GM21515 (cell line): ENCODE data around the gene MRPS23.
"Not testable (repeated sequence)": the region's sequence is repeated elsewhere in the genome, so short reads cannot be mapped to it uniquely, and the experiment has no call there.

Experiments
- ATAC-seq: cut with Tn5 transposase; IDR thresholded peaks from one replicate; pipeline ENCODE4 v1.9.1; 2021; ENCODE audit not compliant: unreplicated experiment

Gene MRPS23

DNA sequence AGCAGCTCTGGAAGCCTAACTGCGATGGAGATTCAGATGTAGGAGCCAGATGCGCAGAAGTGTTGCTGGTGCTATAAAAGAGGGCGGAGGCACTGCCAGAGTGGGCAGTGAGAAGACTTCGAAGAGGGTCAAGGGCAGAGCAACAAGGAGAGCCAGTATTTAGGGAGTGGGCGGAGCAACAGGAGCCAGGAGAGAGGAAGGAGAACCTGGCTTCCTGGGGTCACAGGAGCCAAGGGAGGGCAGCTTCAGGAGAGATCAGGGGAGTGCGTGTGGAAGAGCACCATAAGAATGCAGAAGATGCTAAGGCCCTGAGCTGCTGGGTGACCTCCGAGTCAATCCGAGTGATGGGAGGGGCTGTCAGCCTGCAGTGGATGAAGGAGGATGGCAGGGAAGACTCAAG, 14.4 kb upstream of the MRPS23 start:
- no peak for ATAC-seq

DNA sequence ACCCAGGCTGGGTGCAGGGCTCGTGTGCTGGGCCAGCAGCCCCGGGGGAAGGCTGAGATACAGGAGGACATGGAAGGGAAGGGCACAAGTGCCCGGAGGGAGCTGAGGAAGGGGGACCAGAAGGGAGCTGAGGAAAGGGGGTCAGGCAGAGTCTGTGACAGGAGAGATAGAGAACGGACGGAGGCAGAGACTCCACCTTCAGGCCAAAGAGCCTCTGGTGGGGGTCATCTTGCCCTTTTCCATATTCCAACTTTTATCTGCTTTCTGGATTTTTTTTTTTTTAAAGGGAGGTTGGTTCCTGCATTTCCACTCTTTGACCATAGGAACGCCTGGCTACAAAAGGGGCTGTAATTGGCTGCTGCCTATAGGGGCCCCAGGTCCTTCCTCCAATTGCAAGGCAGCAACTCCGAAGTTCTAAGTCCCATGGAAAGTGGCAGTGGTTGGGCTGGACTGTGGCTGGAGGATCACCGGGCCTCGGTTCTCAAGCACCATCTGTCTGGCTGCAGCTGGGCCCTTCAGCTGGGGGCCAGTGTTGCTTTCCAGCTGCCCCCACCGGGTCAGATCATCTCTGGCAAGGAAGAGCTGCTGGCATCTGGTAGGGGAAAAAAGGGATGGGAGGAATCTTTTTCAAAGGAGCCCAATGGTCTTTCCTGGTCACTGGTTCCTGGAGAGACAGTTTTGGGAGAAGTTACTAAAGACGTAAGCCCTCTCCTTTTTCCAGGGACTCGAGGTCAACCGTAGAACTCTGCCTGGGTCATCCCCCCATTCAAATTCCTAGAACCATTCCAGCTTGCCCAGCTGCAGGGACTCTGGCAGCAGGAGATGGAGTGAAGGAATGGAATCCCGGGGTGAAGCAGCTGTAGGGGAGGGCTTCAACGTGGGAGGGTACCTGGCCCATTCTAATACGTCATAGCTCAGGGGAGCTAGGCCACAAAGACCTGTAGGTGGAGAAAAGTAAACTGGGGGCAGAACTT, 13.1 kb upstream of the MRPS23 start:
- no peak for ATAC-seq

DNA sequence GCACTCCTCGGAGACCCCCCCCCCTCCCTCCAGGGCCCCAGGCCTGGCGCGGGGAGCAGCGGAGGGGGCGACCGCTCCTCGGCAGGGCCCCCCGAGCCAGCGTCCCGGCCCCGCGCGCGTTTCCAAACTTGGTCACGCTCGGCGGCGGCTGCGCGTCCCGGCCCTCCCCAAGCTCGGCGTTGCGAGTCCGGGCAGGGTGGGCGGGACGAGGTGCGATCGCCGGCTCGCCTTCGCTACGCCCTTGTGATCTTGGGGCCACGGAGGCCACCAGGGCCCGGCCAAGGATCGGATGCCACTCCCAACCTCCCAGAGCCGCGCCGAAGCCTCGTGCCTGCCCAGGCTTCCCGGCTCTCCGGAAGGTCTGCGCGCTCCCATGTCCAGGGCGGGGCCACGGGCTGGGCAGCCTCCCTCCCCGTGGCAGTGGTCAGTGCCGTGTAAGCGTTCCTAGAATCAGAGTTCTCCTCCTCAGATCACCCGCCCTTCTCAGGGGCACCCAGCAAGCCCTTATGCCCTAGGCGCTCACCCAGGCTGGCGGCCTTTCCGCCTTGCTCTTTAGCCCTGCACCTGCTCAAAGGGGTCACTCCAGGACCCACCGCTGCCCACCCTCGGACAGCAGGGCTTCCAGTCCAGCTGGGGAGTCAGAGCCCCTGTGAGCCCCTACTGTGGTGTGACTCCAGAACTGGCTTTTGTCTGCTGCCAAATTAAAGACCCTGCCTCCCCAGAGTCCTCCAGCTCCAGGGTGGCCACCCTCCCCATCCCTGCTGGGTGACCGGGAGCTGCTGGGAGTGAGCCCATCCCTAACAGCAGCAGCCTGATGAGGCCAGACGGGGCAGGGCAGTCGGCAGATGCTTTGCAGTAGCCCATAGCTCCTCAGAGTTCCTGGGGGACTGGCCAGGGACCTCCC, 12.2 kb upstream of the MRPS23 start:
- no peak for ATAC-seq

DNA sequence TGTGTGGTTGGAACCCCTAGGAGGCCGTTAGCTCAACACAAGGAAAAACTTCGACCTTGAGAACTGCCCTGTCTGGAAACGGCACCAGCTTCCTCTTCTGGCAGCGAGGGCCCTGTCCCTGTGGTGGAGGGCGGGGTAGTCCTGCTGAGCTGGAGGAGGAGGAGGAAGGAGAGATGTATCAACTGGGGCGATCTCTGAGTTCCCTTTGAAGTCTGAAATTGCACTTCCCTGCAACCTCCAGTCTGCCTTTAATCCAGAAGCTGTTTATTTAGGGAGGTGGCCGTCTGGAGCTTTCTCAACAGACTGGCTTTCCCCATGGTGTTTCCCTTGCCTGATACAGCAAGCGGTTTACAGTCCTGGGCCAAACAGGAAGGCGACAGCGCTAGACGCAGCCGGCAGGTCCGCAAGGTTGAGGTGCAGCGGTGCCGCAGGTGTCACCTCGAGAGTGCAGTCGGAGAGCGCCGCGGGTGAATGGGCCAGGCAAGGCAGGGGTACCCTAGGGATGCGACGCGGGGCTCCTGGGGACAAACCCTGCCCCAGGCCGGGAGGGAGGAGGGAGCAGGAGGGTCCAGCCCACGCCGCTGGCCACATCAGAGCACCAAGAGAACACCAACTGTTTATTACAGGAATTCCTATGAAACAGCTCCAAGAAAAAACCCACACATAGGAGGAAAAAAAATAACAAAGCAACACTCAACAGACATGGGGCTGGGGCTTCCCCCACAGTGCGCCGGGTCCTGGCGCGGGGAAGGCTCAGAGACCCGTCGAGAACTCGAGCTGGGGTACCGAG, 11.4 kb upstream of the MRPS23 start:
- no peak for ATAC-seq

DNA sequence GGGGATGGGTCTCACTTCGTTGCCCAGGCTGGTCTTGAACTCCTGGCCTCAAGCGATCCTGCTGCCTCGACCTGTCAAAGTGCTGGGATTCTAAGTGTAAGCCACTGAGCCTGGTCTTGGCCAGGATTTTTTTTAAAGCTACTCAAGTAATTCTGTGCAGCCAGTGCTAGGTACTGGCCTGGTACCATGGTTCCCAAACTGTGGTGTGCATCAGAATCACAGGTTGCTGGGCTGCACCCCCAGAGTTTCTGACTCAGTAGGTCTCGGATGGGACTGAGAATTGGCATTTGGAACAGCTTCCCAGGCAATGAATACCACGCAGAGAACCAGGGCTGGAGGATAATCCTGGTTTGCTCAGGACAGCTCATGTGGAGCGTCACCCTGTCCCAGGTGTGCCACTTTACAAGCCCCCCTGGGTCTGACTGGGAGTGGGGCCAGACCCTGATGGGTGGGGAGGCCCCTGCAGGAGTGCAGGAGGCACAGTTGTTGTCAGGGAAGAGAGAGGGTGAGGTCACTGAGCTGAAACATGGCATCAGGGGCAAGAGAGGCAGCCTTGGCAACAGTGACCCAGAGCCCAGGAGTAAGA, 10.7 kb upstream of the MRPS23 start:
- no peak for ATAC-seq

DNA sequence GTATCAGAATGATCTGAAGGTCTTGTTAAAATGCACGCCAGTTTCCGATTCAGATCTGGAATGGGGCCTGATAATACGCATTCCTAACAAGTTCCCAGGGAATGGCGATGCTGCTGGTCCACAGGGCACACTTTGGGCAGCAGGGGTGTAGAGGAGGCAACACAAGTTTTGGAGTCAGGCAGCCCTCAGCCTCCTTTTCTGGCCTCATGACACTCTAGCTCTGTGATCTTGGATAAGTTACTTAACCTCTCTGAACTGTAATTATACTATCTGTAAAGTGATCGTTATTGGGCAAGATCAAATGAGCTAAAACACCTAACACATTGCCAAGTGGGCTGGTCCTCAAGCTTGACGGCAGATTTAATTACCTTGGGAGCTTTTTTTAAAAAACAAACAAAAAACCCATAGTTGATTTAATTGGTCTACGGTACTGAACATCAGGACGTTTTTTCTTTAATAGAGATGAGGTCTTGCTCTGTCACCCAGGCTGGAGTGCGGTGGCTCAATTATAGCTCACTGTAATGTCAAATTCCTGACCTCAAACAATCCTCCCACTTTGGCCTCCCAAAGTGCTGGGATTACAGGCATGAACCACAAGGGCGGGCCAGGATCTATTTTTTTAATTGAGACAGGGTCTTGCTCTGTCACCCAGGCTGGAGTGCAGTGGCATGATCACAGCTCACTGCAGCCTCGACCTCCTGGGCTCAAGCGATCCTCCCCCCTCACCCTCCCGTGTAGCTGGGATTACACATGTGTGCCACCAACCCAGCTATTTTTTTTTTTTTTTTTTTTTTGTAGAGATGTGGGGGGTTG, 10.0 kb upstream of the MRPS23 start:
- no peak for ATAC-seq

DNA sequence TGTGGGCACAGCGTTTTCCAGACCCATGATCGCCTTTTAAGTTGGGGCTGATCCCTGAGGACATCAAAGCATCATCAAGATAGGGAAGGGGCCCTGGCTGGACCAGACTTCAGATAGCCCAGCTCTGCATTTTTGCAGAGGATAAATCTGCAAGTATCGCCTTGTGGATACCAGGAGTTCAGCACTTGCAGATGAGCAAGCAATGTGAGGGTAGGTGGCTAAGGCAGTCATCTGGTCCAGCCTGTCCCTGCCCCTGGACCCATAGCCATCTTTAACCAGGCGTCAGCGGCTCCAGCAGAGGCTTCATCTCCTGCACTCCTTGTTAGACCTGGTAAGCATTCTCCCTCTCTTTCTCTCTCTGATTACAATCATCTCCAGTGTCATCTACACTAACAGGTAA, 9.0 kb upstream of the MRPS23 start:
- ATAC-seq: no peak

DNA sequence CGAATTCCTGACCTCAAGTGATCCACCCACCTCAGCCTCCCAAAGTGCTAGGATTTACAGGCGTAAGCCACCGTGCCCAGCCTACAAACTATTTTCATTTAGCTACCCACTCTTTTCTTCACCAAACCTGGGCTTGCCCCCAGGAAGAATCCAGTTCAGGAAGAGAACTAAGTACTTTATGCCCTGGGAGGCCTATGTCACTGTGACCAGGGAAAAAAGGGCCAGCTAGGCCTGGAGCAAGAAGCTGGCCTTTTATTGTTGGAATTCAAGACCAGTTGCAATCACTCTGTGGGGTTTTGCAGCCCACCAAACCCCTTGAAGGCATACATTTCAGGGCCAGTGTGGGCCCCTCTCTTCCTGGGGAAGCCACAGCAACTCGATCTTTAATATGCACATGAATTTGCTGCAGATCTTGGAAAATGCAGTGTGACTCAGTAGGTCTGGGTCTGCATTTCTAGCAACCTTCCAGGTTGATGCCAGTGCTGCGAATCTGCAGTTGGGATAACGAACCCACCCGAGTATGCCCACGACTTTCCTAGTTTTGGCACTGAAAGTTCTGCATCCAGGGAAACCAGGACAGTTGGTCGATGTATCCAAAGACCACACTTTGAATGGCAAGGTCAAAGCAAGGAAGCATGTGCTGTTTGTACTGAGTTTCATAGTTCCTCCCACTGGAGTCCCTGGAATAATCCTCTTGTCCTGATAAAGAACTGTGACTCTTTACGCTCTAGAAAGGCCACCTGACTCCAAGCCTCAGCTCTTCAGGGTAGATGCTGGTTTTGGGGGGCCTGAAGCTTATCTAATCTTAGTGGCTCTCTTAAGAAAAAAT, 7.2 kb upstream of the MRPS23 start:
- no peak for ATAC-seq

DNA sequence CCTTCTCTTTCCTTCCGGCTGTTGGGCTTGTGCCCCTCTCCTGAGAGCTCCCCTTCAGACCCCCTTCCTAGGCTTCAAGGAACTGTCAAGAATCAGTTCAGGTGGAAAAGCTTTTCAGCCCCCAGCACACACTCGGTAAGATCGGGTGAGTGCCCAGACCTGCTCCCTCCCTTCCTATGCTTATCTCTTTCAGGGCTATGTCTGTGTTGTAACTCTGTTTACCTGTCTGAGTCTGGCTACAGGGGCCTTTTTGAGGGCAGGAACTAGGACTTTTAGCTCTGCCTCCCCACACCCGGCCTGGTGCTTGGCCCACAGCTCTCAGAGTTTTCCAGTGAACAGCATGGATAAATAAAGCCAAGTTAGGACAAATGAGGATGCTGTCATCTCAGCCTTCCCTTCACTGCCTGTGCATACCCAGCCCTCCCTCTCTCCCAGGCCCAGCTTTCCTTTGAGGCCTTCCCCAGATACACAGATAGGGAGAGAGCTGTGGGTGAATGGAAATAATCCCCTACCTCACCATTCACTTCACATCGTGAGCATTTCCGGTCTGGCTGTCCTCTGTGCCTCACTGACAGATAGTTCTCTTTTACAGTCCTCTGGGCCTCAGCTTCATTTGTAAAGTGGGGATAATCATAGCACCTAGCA, 5.7 kb upstream of the MRPS23 start:
- no peak for ATAC-seq

DNA sequence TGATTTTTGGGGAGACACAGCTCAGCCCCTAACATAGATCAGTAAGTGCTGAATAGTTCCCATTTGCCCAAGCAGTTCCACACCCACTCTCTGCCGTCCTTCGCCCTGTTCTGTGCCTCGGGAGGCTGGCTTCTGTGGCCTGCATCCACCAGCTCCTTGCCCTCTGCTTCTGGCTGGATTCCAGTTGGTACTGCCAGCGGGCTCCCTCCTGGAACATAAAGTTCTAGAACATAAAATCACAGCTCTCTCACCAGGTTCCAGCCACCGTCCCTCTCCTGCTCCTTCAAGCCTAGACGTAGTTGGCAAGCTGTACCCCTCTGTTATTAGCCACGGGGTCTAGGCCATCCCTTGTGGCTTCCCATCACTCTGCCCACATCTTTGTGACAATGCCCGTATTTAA, 3.9 kb upstream of the MRPS23 start:
- no peak for ATAC-seq

DNA sequence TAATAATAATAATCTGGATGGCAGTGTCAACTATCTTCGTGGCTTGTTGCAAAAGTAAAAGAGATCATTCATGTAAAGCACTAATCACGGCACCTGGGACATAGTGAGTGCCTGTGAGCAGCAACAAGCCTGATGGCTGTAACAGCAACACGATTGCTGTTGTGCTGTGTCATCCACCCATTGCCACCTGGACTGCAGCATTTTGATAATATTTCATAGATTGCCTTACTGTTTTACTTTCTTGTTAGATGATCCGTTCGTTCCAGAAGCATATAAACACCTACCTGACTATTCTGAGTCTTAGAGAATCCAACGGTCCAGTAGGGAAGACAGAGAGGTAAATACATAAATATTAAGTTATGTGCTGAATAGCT, 3.1 kb upstream of the MRPS23 start:
- ATAC-seq: no peak

DNA sequence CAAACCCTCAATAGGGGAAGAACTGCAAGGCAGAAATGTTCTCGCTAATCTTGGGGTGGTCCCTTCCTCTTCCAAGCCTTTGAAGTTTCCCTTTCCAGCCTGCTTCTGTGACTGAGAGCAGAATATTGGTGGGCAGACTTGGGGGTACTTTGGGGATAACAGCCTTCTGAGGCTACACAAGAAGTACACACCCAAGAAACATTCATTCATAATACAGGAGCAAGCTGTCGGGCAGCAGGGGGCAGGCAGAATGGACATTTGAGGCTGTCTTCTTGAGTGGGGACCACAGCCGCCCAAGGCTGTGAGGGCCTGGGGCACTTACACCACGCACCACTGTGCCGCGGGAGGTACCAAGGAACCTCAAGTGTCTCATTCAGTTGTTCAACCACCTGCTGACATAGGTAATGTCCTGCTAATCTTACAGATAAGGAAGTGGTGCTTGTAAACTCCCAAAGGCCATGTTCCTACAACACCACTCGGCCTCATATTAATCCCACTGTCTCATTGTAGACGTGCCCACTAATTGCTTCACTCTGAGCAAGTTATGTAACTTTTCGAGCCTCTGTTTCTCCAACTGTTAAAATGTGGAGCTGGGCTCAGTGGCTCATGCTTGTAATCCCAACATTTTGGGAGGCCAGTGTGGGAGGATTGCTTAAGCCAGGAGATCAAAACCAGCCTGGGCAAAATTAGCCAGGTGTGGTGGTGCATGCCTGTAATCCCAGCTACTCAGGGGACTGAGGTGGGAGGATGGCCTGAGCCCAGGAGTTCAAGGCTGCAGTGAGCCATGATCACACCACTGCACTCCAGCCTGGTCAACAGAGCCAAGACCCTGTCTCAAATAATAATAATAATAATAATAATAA, 2.5 kb upstream of the MRPS23 start:
- no peak for ATAC-seq

DNA sequence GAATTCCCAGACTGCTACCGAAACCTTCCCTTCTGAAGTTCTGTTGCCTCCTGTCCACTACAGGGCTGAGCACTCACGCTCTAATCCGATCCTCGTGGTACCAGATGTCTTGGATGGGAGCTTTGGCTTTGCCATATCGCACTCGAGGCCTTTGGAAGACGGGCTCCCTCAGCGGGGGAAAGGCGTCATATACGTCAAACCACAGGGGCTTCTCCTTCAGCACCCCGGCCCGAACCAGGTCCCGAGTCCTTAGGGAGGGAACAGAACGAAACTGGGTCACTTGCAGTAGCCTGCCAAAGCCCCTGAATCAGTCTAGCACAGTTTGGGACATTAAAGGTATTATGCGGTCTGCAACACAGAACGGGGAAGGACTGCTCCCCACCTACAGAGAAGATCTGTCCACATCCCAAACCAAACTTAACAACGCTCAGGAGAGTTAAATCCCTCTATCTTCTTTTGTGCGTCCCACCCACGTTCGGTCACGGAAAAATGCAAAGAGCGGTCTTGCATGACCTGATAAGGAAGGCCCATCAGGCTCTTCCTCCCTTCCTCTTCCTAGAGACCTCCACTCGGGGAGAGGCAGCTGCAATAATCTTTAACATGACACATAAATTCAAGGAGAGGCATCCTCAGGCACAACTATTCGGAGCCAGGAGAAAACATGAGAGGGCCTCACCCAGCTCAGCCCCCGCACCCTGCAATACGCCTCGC, 526 bp downstream of the MRPS23 start:
- no peak for ATAC-seq

DNA sequence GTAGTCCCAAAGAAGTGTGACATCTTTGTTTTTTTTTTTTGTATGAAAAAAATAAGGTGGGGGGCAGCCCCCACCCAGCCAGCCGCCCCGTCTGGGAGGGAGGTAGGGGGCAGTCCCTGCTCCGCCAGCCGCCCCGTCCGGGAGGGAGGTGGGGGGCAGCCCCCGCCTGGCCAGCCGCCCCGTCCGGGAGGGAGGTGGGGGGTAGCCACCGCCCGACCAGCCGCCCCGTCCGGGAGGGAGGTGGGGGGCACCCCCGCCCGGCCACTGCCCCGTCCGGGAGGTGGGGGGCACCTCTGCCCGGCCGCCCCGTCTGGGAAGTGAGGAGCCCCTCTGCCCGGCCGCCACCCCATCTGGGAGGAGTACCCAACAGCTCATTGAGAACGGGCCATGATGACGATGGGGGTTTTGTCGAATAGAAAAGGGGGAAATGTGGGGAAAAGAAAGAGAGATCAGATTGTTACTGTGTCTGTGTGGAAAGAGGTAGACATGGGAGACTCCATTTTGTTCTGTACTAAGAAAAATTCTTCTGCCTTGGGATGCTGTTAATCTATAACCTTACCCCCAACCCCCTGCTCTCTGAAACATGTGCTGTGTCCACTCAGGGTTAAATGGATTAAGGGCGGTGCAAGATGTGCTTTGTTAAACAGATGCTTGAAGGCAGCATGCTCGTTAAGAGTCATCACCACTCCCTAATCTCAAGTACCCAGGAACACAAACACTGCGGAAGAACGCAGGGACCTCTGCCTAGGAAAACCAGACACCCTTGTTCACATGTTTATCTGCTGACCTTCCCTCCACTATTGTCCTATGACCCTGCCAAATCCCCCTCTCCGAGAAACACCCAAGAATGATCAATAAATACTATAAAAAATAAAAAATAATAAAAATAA, 3.5 kb downstream of the MRPS23 start:
- not testable (repeated sequence) for ATAC-seq

DNA sequence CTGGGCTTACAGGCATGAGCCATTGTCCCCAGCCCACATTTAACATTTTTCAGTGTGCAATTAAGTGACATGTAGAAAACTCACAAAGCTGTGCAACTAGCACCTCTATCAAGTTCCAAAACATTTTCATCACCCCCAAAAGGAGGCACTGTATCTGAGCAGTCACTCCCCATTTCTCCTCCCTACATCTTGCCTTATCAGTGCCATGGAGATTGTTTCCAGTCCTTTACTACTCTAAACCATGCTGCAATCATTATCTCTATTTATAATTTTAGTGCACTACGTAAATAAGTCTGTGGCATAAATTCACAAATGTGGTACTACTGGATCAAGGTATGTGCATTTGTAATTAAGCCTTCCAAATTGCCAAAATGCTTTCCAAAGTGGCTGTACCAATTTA, 7.6 kb downstream of the MRPS23 start:
- no peak for ATAC-seq

DNA sequence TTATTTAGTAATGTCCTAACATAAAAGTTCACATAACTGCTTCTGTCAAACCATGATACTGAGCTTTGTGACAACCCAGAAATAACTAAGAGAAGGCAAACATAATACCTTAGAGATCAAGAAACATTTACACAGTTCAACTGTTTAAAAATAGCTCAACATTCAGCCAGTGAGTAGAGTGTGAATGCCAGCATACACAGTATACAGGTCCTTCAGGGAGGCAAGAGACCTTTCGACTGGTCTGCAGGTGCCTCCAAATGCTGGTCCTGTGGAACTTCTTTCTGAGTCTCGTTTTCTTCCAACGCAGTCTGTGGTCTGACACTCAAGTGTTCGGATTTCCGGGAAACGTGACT, 10.3 kb downstream of the MRPS23 start:
- ATAC-seq: no peak
